Astrocyte of the cerebellum (primary cell): ENCODE measurements around the gene TAS2R39.
"Not testable (repeated sequence)": the region's sequence is repeated elsewhere in the genome, so short reads cannot be mapped to it uniquely, and the experiment has no call there.

Source experiments
- DNase-seq: peaks from one replicate; pipeline ENCODE4 v3.0.0-alpha.2; 2011; ENCODE audit warnings: low read depth
- H3K4me3 ChIP-seq: 2 replicates; pipeline ENCODE4 v1.5.1; 2011; ENCODE audit warnings: mild to moderate bottlenecking, low read depth, low read length, moderate library complexity
- in situ Hi-C: cut with HindIII; loops from 2 replicates; pipeline ENCODE4 v1.10.0; 2017; ENCODE audit warnings: low sequenced_read_pairs
- TF ChIP-seq, protein P1 (sequence below): IDR thresholded peaks from 2 replicates; pipeline ENCODE4 v1.5.1; 2012; ENCODE audit warnings: low read length, low read depth, moderate library complexity, mild to moderate bottlenecking; ENCODE audit errors: missing control alignments

TAS2R39 gene

DNA sequence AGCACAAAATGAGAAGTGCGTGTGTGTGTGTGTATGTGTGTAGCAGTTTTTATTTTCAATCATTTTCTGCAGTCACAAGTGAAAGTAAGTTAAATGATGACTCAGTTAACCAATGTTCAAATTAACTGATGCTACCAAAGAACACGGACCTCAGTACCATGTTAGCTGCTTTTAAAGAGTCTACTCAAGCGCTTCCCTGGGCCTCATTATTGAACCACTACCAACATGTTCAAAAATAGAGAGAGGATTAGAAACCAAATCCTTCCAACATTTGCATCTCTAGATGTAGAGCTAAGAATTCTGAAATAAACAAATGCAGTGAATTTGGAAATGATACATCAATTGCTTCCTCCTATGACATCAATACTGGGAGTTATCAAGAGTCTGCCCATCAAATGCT lies at the start of gene TAS2R39:
Gene TAS2R39 (plus strand): TSS at position 396 of the 400 bp plus-strand sequence. CDS start 0 bp downstream, at position 396.
- in situ Hi-C loops, result no loop called here
- TF ChIP-seq, protein P1, sequence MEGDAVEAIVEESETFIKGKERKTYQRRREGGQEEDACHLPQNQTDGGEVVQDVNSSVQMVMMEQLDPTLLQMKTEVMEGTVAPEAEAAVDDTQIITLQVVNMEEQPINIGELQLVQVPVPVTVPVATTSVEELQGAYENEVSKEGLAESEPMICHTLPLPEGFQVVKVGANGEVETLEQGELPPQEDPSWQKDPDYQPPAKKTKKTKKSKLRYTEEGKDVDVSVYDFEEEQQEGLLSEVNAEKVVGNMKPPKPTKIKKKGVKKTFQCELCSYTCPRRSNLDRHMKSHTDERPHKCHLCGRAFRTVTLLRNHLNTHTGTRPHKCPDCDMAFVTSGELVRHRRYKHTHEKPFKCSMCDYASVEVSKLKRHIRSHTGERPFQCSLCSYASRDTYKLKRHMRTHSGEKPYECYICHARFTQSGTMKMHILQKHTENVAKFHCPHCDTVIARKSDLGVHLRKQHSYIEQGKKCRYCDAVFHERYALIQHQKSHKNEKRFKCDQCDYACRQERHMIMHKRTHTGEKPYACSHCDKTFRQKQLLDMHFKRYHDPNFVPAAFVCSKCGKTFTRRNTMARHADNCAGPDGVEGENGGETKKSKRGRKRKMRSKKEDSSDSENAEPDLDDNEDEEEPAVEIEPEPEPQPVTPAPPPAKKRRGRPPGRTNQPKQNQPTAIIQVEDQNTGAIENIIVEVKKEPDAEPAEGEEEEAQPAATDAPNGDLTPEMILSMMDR, result no peak
- H3K4me3 ChIP-seq, result no peak within 1 kb of the TSS
- no peak for DNase-seq

DNA sequence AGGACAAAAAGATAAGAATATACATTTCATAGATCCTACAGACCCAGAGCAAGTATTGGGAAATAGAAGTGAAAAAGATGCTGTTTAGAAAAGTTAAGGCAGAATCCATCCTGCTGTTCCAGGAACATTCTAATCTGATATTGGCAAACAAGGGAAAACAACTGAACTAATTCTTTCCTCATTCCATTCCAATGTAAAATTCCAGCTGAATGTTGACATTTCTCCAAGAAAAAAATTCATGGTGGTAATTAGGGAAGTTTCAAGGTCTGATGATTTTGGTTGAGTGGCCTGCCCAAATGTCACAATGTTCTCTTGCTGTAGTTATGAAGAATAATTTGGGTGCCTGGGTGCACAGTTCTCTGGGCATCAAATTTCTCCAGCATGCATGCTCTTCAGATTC lies 36.1 kb upstream of the TAS2R39 start:
- DNase-seq, result no peak
- H3K4me3 ChIP-seq, result no peak overlapping the region
- in situ Hi-C loops, result no loop called here
- TF ChIP-seq, protein P1, result no peak

DNA sequence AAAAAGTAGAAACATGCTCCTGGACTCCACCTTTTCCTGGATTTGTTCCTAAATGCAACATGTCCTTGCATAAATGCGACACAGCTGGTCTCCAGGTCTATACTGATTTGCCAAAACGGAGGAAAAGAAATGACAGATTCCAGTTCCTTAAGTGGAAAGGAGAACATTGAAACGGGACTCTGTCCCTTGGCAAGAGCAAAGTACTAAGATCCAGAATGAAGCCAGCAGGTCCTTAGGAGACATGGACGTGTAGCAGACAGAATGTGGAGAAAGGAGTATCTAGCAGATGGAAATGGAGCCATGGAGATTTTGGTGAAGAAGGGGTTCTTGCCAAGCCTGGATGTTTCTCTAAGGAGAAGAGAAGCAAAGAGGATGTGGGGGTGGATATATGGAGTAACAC lies 35.2 kb upstream of the TAS2R39 start:
- no peak overlapping the region for H3K4me3 ChIP-seq
- DNase-seq, result no peak
- in situ Hi-C loops, result no loop called here
- TF ChIP-seq, protein P1, result no peak

DNA sequence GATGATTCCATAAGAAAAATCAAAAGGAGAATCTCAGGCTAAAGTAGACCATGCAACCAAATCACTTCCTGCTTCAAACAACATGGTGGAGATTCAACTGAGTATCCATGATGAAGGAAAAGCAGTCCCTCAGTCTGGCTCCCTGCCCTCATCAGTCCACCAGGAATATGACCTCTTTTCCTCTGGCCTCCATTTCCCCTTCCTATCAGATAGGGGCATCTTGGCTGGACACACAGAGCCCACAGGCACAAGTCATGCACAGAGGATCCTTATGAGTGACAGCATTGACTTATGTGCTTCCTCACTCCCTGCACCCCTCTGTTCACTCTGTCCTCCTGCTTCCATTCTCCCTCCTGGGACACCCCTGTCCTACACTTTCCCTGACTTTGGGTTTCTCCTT lies 34.6 kb upstream of the TAS2R39 start:
- no peak overlapping the region for H3K4me3 ChIP-seq
- DNase-seq, result no peak
- in situ Hi-C loops, result no loop called here
- TF ChIP-seq, protein P1, result no peak

DNA sequence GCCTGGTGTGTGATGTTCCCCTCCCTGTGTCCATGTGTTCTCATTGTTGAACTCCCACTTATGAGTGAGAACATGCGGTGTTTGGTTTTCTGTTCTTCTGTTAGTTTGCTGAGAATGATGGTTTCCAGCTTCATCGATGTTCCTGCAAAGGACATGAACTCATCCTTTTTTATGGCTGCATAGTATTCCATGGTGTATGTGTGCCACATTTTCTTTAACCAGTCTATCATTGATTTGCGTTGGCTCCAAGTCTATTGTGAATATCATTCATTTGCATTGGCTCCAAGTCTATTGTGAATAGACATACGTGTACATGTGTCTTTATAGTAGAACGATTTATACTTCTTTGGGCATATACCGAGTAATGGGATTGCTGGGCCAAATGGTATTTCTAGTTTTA lies 32.5 kb upstream of the TAS2R39 start:
- DNase-seq, H3K4me3 ChIP-seq, in situ Hi-C loops: not testable (repeated sequence)

DNA sequence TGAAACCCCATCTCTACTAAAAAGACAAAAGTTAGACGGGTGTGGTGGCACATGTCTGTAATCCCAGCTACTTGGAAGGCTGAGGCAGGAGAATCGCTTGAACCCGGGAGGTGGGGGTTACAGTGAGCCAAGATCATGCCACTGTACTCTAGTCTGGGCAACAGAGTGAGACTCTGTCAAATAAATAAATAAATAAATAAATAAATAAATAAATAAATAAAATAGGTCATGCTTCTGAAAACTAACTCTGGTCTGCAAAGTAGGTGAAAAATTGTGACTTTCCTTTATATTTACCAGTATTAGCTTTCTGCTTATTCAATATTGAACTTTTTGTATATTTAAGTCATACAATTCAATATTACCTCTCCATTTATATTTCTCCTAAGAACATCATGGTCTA lies 24.6 kb upstream of the TAS2R39 start:
- DNase-seq, H3K4me3 ChIP-seq, in situ Hi-C loops: not testable (repeated sequence)

DNA sequence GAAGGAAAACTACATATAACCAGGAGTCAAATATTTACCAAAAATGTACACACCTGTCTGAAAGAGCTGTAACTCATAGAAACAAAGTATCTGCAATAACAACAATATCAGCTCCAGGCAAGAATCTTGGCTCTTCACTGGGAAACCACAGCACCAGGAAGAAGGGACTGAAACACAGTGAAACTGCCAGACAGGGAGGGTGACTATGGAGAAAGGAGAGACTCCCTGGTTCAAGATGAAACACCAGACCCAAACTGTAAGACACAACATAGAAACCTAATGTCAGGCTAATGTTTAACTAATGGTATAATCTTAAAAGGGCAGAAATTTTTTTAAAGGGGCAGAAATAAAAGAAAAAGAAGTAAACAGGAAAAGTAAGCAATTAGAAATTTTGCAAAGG lies 11.5 kb upstream of the TAS2R39 start:
- TF ChIP-seq, protein P1, result no peak
- in situ Hi-C loops, result no loop called here
- no peak for DNase-seq

DNA sequence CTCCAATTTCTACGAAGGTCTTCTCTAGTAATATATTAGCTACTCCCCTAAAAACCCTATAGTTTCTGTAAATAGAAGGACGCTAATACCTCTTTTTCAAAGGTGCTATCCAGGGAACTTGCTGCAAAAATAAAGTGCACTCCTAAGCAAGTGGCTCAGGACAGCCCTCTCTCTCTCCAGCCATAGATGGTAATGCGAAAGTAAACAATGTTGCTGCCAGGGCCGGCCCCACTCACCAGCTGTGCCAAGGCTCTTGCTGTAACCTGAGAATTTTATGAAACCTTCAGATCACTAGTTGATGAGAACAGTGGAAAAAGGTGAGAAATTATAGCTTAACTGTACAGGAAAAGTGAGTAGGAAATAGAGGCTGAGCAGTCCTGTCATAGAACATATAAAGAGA lies 10.9 kb upstream of the TAS2R39 start:
- TF ChIP-seq, protein P1, result no peak
- no peak overlapping the region for H3K4me3 ChIP-seq
- no peak for DNase-seq
- in situ Hi-C loops, result no loop called here

More for the DNA sequence above, 11.5 kb upstream of the TAS2R39 start:
- H3K4me3 ChIP-seq, result no peak overlapping the region
